Measurements from ENCODE around the gene SLC43A3.

The SLC43A3 gene

GRCh38 chr11:57424792-57425564 is 1.9 kb downstream of the SLC43A3 start:
- peak overlapping the region; percentile 94 to 99 for H3K27ac Mint-ChIP-seq

GRCh38 chr11:57424137-57424791 is 2.7 kb downstream of the SLC43A3 start:
- DNase-seq (no peak), ATAC-seq (no peak)
- Mint-ChIP-seq H3K9me3 (no peaks in the 10 kb centered on the region), H3K4me3 (peak overlapping the region; percentile 81 to 94), H3K27ac (peak overlapping the region; percentile 94 to 99), H3K27me3 (no peaks in the 10 kb centered on the region), H3K4me1 (peaks cover 78% of the 10 kb centered on the region)

More at GRCh38 chr11:57424792-57425564, 1.9 kb downstream of the SLC43A3 start:
- Mint-ChIP-seq H3K9me3 (no peaks in the 10 kb centered on the region), H3K4me1 (peaks cover 75% of the 10 kb centered on the region), H3K4me3 (peak overlapping the region; percentile 81 to 94), H3K27me3 (no peaks in the 10 kb centered on the region)
- DNase-seq (peak; percentile 87 to 96), ATAC-seq (peak; percentile 97)

- Mint-ChIP-seq H3K4me3 (peak overlapping the region; percentile 47 to 94), H3K9me3 (no peaks in the 10 kb centered on the region), H3K27ac (peak overlapping the region in 1 of 2 donors; percentile 94), H3K27me3 (no peaks in the 10 kb centered on the region), H3K4me1 (peaks cover 90% of the 10 kb centered on the region)
- ATAC-seq: no peak
- no peak for DNase-seq
Measured at GRCh38 chr11:57422669-57423068, 4.3 kb downstream of the SLC43A3 start.

GRCh38 chr11:57421805-57422204 is 5.1 kb downstream of the SLC43A3 start:
- DNase-seq (no peak), ATAC-seq (no peak)
- Mint-ChIP-seq H3K4me3 (peak overlapping the region; percentile 4 to 29), H3K9me3 (no peaks in the 10 kb centered on the region), H3K27ac (peak overlapping the region in 1 of 2 donors; percentile 25), H3K4me1 (peaks cover 91% of the 10 kb centered on the region), H3K27me3 (no peaks in the 10 kb centered on the region)

- peaks cover 96% of the 10 kb centered on the region for H3K4me1 Mint-ChIP-seq
- no peaks in the 10 kb centered on the region for H3K9me3 Mint-ChIP-seq
- no peak overlapping the region for H3K27ac Mint-ChIP-seq
- DNase-seq (no peak), ATAC-seq (no peak)
- no peaks in the 10 kb centered on the region for H3K27me3 Mint-ChIP-seq
- no peak overlapping the region for H3K4me3 Mint-ChIP-seq
Measured at GRCh38 chr11:57421066-57421465, 5.9 kb downstream of the SLC43A3 start.

- H3K27ac Mint-ChIP-seq: peak overlapping the region in 1 of 2 donors; percentile 42
- DNase-seq: no peak
- H3K27me3 Mint-ChIP-seq: no peaks in the 10 kb centered on the region
- ATAC-seq: no peak
- no peaks in the 10 kb centered on the region for H3K9me3 Mint-ChIP-seq
- H3K4me1 Mint-ChIP-seq: peaks cover 94% of the 10 kb centered on the region
- no peak overlapping the region for H3K4me3 Mint-ChIP-seq
Measured at GRCh38 chr11:57419146-57419545, 7.8 kb downstream of the SLC43A3 start.

- H3K27ac Mint-ChIP-seq: no peak overlapping the region
- no peak for DNase-seq
- H3K4me3 Mint-ChIP-seq: no peak overlapping the region
- no peaks in the 10 kb centered on the region for H3K27me3 Mint-ChIP-seq
- peaks cover 94% of the 10 kb centered on the region for H3K4me1 Mint-ChIP-seq
- H3K9me3 Mint-ChIP-seq: no peaks in the 10 kb centered on the region
- ATAC-seq: no peak
Measured at GRCh38 chr11:57418131-57418530, 8.8 kb downstream of the SLC43A3 start.

- Mint-ChIP-seq H3K4me3 (no peak overlapping the region), H3K27me3 (no peaks in the 10 kb centered on the region), H3K9me3 (no peaks in the 10 kb centered on the region), H3K27ac (peak overlapping the region; percentile 28 to 89), H3K4me1 (peaks cover 90% of the 10 kb centered on the region)
- DNase-seq: no peak
- ATAC-seq: no peak
Measured at GRCh38 chr11:57417056-57417455, 9.9 kb downstream of the SLC43A3 start.

- Mint-ChIP-seq H3K27me3 (no peaks in the 10 kb centered on the region), H3K4me1 (peaks cover 87% of the 10 kb centered on the region), H3K4me3 (no peak overlapping the region), H3K9me3 (no peaks in the 10 kb centered on the region), H3K27ac (peak overlapping the region in 1 of 2 donors; percentile 9)
- ATAC-seq (no peak), DNase-seq (no peak)
Measured at GRCh38 chr11:57416436-57416835, 10.5 kb downstream of the SLC43A3 start.

GRCh38 chr11:57414612-57415212 is 12.2 kb downstream of the SLC43A3 start:
- peak overlapping the region in 1 of 2 donors; percentile 85 for H3K27ac Mint-ChIP-seq
- H3K4me3 Mint-ChIP-seq: no peak overlapping the region
- DNase-seq (no peak), ATAC-seq (peak; percentile 69)
- H3K27me3 Mint-ChIP-seq: no peaks in the 10 kb centered on the region
- H3K9me3 Mint-ChIP-seq: no peaks in the 10 kb centered on the region
- H3K4me1 Mint-ChIP-seq: peaks cover 84% of the 10 kb centered on the region

- no peak overlapping the region for H3K4me3 Mint-ChIP-seq
- DNase-seq (no peak), ATAC-seq (no peak)
- H3K4me1 Mint-ChIP-seq: peaks cover 87% of the 10 kb centered on the region
- H3K9me3 Mint-ChIP-seq: no peaks in the 10 kb centered on the region
- H3K27ac Mint-ChIP-seq: peak overlapping the region; percentile 57 to 83
- H3K27me3 Mint-ChIP-seq: no peaks in the 10 kb centered on the region
Measured at GRCh38 chr11:57413681-57414080, 13.2 kb downstream of the SLC43A3 start.

GRCh38 chr11:57410287-57410686 is 16.6 kb downstream of the SLC43A3 start:
- Mint-ChIP-seq H3K27ac (peak overlapping the region; percentile 29 to 38), H3K9me3 (no peaks in the 10 kb centered on the region), H3K4me1 (peaks cover 88% of the 10 kb centered on the region), H3K27me3 (no peaks in the 10 kb centered on the region), H3K4me3 (no peak overlapping the region)
- no peak for DNase-seq
- no peak for ATAC-seq

GRCh38 chr11:57409321-57410100 is 17.4 kb downstream of the SLC43A3 start:
- peaks cover 83% of the 10 kb centered on the region for H3K4me1 Mint-ChIP-seq
- DNase-seq: no peak

GRCh38 chr11:57408771-57409170 is 18.1 kb downstream of the SLC43A3 start:
- Mint-ChIP-seq H3K4me1 (peaks cover 77% of the 10 kb centered on the region), H3K27me3 (no peaks in the 10 kb centered on the region), H3K4me3 (no peak overlapping the region), H3K9me3 (no peaks in the 10 kb centered on the region), H3K27ac (peak overlapping the region; percentile 13 to 43)
- no peak for ATAC-seq
- no peak for DNase-seq

More at GRCh38 chr11:57409321-57410100, 17.4 kb downstream of the SLC43A3 start:
- peak overlapping the region in 1 of 2 donors; percentile 36 for H3K27ac Mint-ChIP-seq
- H3K9me3 Mint-ChIP-seq: no peaks in the 10 kb centered on the region
- no peak overlapping the region for H3K4me3 Mint-ChIP-seq
- H3K27me3 Mint-ChIP-seq: no peaks in the 10 kb centered on the region
- no peak for ATAC-seq

GRCh38 chr11:57407941-57408475 is 18.9 kb downstream of the SLC43A3 start:
- H3K4me1 Mint-ChIP-seq: peaks cover 77% of the 10 kb centered on the region
- ATAC-seq (no peak), DNase-seq (no peak)
- H3K27ac Mint-ChIP-seq: peak overlapping the region in 1 of 2 donors; percentile 26
- no peaks in the 10 kb centered on the region for H3K27me3 Mint-ChIP-seq
- H3K9me3 Mint-ChIP-seq: no peaks in the 10 kb centered on the region
- H3K4me3 Mint-ChIP-seq: no peak overlapping the region

Data from stimulated activated naive CD8-positive, alpha-beta T cell treated with anti-CD3 and anti-CD28 coated beads, Interleukin-15, amount 100 ng/mL, for 72 hours (primary cell).